BJ (cell line): ENCODE results near the gene POLK. TPM values are rescaled to one million over a fixed set of nuclear protein-coding genes. Genes with fewer than 3 reads are reported as not detected.
A peak's percentile ranks its signal among the peaks of the same experiment; 100 is the strongest.
"Not testable (repeated sequence)": the region's sequence is repeated elsewhere in the genome, so short reads cannot be mapped to it uniquely, and the experiment has no call there.

Source experiments
- CTCF ChIA-PET: fragments of 350-600 bp; formaldehyde crosslinking; extraction: SDS; loops from one replicate; lab custom pipeline; 2021; ENCODE audit warnings: antibody characterized with exemption, inconsistent platforms; lab: Yijun Ruan, JAX
- POLR2A ChIA-PET: fragments of 300-600 bp; sonication (Branson Sonifier 250); formaldehyde crosslinking; extraction: SDS; loops from one replicate; lab custom pipeline; 2021; ENCODE audit warnings: antibody characterized with exemption; lab: Charles Lee
- DNase-seq: peaks from one replicate; pipeline ENCODE4 v3.0.0-alpha.2; 2011; ENCODE audit warnings: low read depth
- H3K27me3 ChIP-seq: 2 replicates; pipeline ENCODE4 v1.6.0; 2011; ENCODE audit warnings: low read length; ENCODE audit not compliant: control insufficient read depth, insufficient read depth
- H3K36me3 ChIP-seq: 2 replicates; pipeline ENCODE4 v1.5.1; 2011; ENCODE audit warnings: low read length; ENCODE audit not compliant: control insufficient read depth, insufficient read depth
- H3K4me3 ChIP-seq: 2 replicates; pipeline ENCODE4 v1.5.1; 2011; ENCODE audit warnings: low read depth, mild to moderate bottlenecking, control low read depth, low read length
- polyA plus RNA-seq: library from polyadenylated mRNA; depleted of rRNA; stranded (reverse); fragments of >200 nt; gene quantifications from 2 replicates; pipeline ENCODE4 v1.2.3, GENCODE V29; 2011
- TF ChIP-seq, protein P1 (sequence below): IDR thresholded peaks from 2 replicates; pipeline ENCODE4 v1.5.1; 2011; ENCODE audit warnings: low read depth, mild to moderate bottlenecking, control low read depth, inconsistent platforms, low read length, moderate library complexity; ENCODE audit not compliant: insufficient read depth

POLK gene
- polyA plus RNA-seq, 1 experiment: 11.8 TPM

DNA sequence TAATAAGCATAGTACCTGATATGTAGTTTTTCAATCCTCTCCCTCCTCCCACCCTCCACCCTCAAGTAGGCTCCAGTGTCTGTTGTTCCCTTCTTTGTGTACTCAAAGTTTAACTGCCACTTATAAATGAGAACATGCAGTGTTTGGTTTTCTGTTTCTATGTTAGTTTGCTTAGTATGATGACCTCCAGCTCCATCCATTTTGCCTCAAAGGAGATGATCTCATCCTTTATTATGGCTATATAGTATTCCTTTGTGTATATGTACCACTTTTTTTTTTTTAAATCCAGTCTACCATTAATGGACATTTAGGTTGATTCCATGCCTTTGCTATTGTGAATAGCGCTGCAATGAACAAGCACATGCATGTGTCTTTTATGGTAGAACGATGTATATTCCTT, 20.5 kb downstream of the POLK start:
- TF ChIP-seq, protein P1, sequence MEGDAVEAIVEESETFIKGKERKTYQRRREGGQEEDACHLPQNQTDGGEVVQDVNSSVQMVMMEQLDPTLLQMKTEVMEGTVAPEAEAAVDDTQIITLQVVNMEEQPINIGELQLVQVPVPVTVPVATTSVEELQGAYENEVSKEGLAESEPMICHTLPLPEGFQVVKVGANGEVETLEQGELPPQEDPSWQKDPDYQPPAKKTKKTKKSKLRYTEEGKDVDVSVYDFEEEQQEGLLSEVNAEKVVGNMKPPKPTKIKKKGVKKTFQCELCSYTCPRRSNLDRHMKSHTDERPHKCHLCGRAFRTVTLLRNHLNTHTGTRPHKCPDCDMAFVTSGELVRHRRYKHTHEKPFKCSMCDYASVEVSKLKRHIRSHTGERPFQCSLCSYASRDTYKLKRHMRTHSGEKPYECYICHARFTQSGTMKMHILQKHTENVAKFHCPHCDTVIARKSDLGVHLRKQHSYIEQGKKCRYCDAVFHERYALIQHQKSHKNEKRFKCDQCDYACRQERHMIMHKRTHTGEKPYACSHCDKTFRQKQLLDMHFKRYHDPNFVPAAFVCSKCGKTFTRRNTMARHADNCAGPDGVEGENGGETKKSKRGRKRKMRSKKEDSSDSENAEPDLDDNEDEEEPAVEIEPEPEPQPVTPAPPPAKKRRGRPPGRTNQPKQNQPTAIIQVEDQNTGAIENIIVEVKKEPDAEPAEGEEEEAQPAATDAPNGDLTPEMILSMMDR: no peak
- Histone ChIP-seq H3K36me3 (peaks cover 4% of the 10 kb centered on the region; the same call in 1 of the 2 replicates), H3K4me3 (no peak overlapping the region), H3K27me3 (no peaks in the 10 kb centered on the region)
- ChIA-PET CTCF (no interaction called here), POLR2A (no interaction called here)
- no peak for DNase-seq

DNA sequence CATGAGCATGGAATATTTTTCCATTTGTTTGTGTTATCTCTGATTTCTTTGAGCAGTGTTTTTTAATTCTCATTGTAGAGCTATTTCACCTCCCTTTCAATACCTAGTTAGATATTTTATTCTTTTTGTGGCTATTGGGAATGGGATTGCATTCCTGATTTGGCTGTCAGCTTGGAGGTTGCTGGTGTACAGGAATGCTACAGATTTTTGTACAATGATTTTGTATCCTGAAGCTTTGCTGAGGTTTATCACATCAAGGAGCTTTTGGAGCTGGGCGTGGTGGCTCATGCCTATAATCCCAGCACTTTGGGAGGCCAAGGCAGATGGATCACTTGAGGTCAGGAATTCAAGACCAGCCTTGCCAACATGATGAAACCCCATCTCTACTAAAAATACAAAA, 22.0 kb downstream of the POLK start:
- DNase-seq: peak; percentile 58
- not testable (repeated sequence) for H3K36me3 ChIP-seq, H3K4me3 ChIP-seq, H3K27me3 ChIP-seq
- ChIA-PET CTCF (interaction anchor here (0.7 to 1.3 kb wide), 2 partner anchors 9 to 17 kb away, joined by 3 to 4 read pairs; no protein-coding TSS in a partner anchor), POLR2A (interaction anchor here (0.5 kb wide), 1 partner anchor 25 kb away, joined by 3 read pairs; no protein-coding TSS in a partner anchor)

DNA sequence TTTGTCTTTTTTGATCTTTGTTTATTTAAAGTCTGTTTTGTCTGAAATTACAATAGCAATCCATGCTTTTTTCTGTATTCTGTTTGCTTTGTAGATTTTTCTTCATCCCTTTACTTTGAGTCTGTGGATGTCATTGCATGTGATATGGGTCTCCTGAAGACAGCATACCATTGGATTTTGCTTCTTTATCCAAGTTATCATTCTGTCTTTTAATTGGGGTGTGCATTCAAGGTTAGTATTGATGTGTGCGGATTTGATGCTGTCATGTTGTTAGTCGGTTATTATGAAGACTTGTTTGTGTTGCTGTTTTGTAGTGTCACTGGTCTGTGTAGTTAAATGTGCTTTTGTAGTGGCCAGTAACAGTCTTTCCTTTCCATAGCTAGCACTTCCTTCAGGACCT, 23.0 kb downstream of the POLK start:
- no peak overlapping the region for H3K4me3 ChIP-seq
- TF ChIP-seq, protein P1: no peak
- CTCF ChIA-PET: interaction anchor here (1.3 kb wide), 1 partner anchor 18 kb away, joined by 4 read pairs; no protein-coding TSS in a partner anchor

DNA sequence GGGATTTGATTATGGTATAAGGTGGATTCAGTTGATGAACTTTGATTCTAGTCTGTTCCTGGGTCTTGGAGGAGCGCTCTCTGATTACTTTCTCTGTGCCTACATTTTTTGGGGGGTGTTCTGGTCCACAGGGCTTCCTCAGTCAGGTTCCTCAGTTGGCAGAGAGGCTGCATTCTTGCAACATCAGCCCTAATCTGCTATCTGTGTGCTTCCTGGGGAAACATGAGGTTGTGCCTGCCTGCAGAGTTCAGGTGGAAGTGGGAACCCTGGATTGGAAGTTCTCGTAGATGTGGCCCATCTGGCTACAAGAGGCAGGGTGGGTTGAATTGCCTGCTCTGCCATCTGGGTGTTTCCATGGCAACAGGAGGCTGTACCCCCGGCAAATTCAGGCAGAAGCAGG, 24.5 kb downstream of the POLK start:
- DNase-seq: no peak
- ChIA-PET CTCF (interaction anchor here (0.6 kb wide), 2 partner anchors 9 to 18 kb away, joined by 3 read pairs; no protein-coding TSS in a partner anchor), POLR2A (no interaction called here)
- H3K36me3 ChIP-seq: peaks cover 3% of the 10 kb centered on the region; the same call in 1 of the 2 replicates
- TF ChIP-seq, protein P1: no peak
- no peak overlapping the region for H3K4me3 ChIP-seq
- no peaks in the 10 kb centered on the region for H3K27me3 ChIP-seq

More for the DNA sequence above, 23.0 kb downstream of the POLK start:
- Histone ChIP-seq H3K36me3 (peaks cover 3% of the 10 kb centered on the region; the same call in 1 of the 2 replicates), H3K27me3 (no peaks in the 10 kb centered on the region)
- POLR2A ChIA-PET: no interaction called here
- no peak for DNase-seq

DNA sequence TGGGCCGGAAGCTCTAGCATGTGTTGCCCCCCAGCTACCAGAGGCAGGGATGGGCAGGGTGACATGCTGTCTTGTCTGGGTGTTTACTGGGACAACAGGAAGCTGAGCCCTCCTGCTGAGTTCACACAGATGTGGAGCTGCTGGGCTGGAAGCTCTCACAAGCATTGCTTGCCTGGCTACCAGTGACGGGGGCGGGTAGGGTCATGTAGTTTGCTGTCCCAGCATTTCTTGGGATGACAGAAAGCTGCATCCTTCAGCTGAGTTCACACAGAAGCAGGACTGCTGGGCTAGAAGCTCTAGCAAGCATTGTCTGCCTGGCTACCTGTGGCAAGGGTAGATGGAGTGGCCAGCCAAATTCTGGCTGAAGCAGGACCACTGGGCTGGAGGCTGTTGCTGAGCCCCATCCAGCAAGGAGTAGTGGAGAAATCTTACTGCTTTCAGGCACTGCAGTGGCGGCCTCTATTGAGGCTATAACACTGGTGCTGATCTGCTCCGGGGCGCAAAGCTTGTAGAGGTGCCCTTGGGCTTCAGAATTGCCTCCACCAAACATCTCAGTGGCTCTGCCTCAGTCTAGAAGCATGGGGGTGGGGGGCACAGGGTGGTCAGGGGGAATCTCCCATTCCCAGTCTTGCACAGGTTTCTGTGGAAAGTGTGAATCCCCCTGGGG, 25.1 kb downstream of the POLK start:
- CTCF ChIA-PET: interaction anchor here (0.6 to 0.7 kb wide), 2 partner anchors 8 to 12 kb away, joined by 3 read pairs; no protein-coding TSS in a partner anchor
- Histone ChIP-seq H3K36me3 (peaks cover 3% of the 10 kb centered on the region; the same call in 1 of the 2 replicates), H3K27me3 (no peaks in the 10 kb centered on the region), H3K4me3 (no peak overlapping the region)
- POLR2A ChIA-PET: no interaction called here
- TF ChIP-seq, protein P1: no peak
- no peak for DNase-seq
